Skin epidermis (tissue), 12 donors: ENCODE measurements around the gene S100A8.
"Not testable (repeated sequence)": the region's sequence is repeated elsewhere in the genome, so short reads cannot be mapped to it uniquely, and the experiment has no call there.

Source experiments
- H3K27ac ChIP-seq, 21 experiments: fragments of 200-600 bp; sonication (generic) in 11 of 21; one replicate each; pipeline ENCODE4 v1.5.0; 2020; ENCODE audit warnings: mild to moderate bottlenecking in 3 of 21, inconsistent platforms in 2 of 21, moderate library complexity in 2 of 21
- H3K4me3 ChIP-seq, 7 experiments: fragments of 200-600 bp; sonication (generic) in 2 of 7; one replicate each; pipeline ENCODE4 v1.5.0; 2020; ENCODE audit warnings: inconsistent platforms in 2 of 7, mild to moderate bottlenecking in 2 of 7, moderate library complexity in 1 of 7

Gene S100A8

GRCh38 chr1:153353226-153353947 lies 37.5 kb downstream of the S100A8 start:
- Histone ChIP-seq H3K4me3 (no peak overlapping the region), H3K27ac (no peak overlapping the region)

DNA sequence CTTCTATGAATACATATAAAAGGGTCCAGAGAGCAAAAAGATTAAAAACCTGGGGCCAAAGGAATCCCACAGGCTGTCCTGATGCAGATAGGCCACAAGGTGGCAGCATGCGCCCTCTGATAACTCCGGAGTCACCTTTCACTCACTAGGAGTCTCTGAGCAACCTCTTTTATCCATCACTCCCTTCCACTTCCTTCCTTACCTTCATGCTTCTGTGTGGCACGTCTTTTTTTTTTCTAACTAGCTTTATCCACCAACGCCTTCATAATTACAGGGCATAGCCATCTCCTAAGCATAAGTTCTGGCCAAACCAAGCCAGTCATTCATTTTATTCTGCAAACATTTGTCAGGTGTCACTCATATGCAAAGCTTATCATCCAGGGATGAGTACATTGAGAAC lies 38.4 kb downstream of the S100A8 start:
- Histone ChIP-seq H3K27ac (no peak overlapping the region), H3K4me3 (no peak overlapping the region)

- Histone ChIP-seq H3K4me3 (no peak overlapping the region), H3K27ac (peak overlapping the region in 1 of 21 experiments; percentile 76)
These were observed 40.4 kb downstream of the S100A8 start for GRCh38 chr1:153350321-153350957.

GRCh38 chr1:153349363-153350320 lies 41.2 kb downstream of the S100A8 start:
- peak overlapping the region in 9 of 21 experiments; percentile 3 to 76 (median 48) for H3K27ac ChIP-seq
- no peak overlapping the region for H3K4me3 ChIP-seq

- peak within 1 kb of the TSS in 2 of 7 experiments; percentile 15 to 24 for H3K4me3 ChIP-seq
- H3K27ac ChIP-seq = peak within 1 kb of the TSS in 13 of 21 experiments; percentile 8 to 76 (median 39)
These were observed 42.1 kb downstream of the S100A8 start, which contains the start of gene PGLYRP4 for GRCh38 chr1:153348511-153349362. Gene PGLYRP4, minus strand, starts transcription at chr1:153348841. Its CDS starts 909 bp downstream, at chr1:153347932.

GRCh38 chr1:153347856-153348255 lies 43.0 kb downstream of the S100A8 start:
- H3K27ac ChIP-seq = peak overlapping the region in 9 of 21 experiments; percentile 8 to 76 (median 32)
- peak overlapping the region in 2 of 7 experiments; percentile 15 to 24 for H3K4me3 ChIP-seq

DNA sequence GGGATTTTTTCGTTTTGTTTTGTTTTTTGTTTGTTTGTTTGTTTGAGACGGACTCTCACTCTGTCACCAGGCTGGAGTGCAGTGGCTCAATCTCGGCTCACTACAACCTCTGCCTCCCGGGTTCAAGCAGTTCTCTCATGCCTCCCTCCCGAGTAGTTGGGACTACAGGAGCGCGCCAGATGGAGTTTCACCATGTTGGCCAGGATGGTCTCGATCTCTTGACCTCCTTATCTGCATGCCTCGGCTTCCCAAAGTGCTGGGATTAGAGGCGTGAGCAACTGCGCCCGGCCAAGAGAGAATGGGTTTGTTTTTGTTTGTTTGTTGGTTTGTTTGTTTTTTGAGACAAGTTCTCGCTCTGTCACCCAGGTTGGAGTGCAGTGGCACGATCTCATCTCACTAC lies 43.8 kb downstream of the S100A8 start:
- H3K27ac ChIP-seq = peak overlapping the region in 2 of 21 experiments; percentile 14 to 76
- not testable (repeated sequence) for H3K4me3 ChIP-seq

DNA sequence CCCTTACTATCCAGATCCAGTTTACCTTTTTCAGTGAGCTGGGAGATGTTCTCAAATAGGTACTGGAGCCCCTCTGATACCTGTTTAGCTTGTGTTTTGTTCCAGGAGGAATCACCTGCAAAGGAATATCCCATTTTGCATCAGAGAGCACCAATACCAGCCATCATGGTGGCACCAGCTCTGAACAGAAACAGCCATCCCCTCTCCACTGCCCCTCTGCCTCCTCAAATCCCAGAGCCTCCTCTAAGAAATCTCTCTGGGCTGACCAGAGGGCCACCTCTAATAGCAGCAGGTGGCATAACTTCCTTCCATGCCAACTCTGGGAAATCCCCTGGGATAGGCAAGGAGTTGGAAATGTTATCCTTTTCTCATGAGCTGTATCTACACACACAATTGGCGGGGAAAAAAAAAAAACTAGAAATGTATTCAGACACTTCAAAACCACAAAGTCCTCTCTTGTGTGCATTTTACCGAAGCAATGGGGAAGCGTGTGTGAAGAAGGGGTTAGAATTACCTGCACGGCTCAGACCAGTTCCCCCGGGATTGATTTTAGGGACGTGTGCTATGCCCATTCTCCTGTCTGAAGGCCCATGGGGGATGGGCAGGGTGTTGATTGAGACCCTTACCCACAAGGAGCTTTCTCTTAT lies 44.7 kb downstream of the S100A8 start:
- Histone ChIP-seq H3K27ac (peak overlapping the region in 1 of 21 experiments; percentile 22), H3K4me3 (no peak overlapping the region)

DNA sequence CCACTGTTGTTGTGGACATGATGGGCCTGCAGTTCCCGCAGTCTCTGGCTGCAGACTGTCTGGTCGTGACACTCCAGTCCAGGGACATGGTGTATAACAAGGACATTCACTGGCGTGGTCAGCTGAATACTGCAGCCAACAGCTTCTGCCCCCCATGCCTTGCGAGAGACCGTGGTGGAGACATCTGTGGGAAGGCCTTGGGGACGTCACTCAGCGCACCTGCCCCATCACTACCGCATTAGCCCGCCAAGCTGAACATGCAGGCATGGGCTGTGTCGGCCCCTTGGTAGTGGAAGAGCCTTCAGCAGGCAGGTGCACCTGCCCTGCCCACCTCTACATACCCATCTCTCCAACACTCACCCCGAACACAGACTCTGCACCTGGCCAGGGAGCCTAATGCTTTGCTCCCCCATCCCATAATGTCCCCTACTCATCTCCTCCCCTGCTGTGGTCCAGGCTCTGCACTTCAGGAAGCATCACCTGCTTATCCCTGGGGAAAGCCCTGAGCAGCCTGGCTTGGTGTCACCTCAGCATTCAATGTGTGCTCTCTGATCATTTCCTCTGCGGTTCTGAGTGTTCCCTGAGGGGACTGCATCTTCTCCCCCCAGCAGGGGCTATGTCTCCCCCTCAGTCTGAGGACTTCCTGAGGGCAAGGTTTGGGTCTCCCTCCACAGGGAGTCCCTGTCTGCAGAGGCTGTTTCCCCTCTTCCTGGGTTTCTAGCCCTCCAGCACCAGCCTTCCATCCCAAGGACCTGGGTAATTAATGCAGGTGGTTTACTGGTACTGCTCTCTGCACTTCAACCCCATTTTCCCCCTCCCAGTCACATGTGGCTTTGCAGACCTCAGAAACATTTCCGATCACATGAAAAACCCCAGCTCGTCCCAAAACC lies 45.4 kb downstream of the S100A8 start:
- Histone ChIP-seq H3K27ac (peak overlapping the region in 2 of 21 experiments; percentile 62 to 76), H3K4me3 (no peak overlapping the region)

DNA sequence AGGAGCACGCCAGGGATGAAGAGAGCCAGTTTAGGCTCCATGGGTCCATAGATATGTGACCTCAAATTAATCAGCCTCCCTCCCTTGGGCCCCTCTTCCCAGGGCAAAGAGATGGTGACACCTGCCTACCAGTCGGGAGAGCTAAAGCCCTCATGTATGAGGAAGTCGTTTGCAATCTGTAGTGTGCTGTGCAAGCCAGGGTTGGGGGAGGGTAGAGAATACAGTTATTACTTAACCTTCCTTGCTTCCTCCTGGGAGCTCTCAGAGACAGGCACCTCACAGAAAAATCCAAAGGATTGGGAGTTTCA lies 46.2 kb downstream of the S100A8 start:
- no peak overlapping the region for H3K4me3 ChIP-seq
- peak overlapping the region in 11 of 21 experiments; percentile 32 to 76 (median 45) for H3K27ac ChIP-seq

DNA sequence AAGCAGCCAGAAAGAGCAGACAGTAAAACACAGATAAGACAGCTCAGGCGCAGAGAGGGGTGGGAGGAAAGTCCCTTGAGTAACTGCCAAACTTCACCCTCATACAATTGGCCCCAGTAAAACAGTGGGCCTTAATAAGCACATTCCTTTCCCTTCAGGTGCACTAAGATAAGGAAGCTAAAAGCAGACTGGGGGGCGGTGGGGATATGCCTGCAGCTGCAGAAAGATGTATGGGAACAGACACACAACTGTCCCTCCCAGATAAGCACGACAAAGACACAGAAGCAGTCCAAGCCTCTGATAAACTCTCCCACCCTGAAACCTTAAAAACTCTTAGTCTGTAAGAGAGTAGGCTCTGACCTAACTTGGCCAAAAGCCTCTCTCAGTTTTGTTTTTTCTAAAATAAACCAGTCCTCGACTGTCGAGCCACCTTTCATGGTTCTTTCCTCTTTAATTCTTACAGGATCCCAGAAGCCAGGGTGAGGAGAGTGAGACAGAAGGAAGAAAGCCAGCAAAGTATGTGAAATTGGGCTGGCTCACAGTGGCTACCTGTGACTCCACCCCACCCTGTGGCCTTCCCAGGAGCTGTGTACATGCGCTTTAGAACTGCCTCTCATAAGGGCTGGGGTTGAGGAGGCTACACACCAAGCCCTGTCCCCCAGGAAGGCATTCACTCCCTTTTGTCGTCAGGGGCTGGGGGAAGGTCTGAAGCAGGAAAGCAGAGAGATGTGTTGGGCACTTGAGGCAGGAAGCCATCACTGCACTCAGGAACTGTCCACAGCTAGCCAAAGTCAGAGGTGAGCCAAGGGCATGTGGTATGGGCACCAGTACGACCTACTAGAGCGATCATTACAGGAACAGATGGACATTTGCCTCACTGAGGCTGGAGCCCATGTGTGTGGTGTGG lies 46.8 kb downstream of the S100A8 start:
- peak overlapping the region in 15 of 21 experiments; percentile 2 to 76 (median 47) for H3K27ac ChIP-seq
- no peak overlapping the region for H3K4me3 ChIP-seq

DNA sequence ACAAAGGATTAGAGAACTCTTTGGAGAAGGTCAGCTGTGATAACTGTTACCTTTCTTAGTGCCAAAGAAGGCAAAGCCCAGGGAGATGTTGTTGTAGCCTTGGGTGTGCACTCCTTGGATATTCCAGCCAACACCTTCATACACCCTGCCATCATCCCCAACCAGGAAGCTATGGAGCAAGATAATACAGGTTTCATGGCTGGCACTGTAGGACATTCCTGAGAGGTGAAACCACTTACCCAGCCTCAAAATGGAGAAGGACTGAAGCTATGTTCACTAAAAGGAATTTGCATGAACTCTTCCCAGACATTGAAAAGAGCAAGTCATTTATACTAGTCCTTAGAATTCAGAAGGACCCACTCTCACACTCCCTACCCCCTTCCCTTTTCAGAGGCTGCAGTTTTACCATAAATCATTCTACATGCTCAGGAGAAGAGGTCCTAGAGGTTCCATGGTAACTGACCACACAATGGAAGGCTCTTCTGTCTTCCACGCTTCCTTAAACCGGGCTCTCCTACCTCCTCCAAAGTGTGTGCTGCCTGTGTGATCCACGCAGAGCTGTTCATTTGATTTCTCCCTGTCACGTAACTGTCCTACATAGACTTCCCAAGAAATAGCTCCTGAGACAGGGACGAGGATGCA lies 47.7 kb downstream of the S100A8 start:
- H3K27ac ChIP-seq = peak overlapping the region in 10 of 21 experiments; percentile 4 to 76 (median 57)
- H3K4me3 ChIP-seq = no peak overlapping the region

DNA sequence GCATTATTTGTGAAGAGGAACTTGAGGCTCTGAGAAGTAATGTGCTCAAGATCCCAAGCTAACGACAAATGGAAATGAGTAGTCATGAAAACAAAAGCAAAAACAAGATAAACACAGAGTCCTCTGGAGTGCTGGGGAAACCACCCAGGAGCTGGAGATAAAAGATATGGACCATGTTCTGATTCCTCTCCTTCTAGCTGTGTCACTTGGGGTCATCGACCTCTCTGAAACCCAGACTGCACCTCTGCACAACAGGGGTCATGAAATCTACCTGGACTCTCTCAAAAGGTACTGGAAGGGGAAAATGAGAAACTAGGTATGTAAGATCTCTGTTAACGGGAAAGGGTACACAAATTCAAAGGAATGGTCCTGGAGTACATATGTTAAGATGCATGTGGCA lies 48.7 kb downstream of the S100A8 start:
- Histone ChIP-seq H3K4me3 (no peak overlapping the region), H3K27ac (peak overlapping the region in 3 of 21 experiments; percentile 4 to 67 (median 32))

DNA sequence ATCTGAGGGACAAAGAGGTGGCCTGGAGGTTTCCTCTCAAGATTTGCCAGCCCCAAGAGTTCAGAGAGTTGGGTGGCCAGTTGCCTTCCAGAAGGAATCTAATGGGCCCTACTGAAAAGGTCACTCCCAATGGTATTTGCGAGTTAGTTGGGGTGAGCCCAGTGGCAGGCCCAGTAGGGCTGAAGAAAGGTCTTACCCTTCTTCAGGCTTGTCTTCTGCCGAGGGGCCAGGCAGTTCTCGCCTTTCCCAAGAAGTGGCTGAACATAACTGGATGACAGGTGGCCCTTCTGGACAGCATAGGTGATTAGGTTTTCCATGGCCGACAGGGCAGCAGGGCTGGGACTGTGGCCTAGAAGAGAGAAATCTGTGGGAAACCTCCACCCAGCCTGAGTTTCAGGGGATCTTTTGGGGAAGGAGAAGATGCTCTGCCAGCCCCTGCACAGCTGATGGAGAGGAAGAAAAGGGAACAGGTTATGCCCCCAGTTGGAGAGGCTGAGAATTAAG lies 49.4 kb downstream of the S100A8 start:
- Histone ChIP-seq H3K27ac (peak overlapping the region in 1 of 21 experiments; percentile 32), H3K4me3 (no peak overlapping the region)

GRCh38 chr1:153340356-153340755 lies 50.5 kb downstream of the S100A8 start:
- no peak overlapping the region for H3K4me3 ChIP-seq
- peak overlapping the region in 1 of 21 experiments; percentile 32 for H3K27ac ChIP-seq
